Measurements from ENCODE around the gene FHIP1B. TPM values are rescaled to one million over a fixed set of nuclear protein-coding genes. Genes with fewer than 3 reads are reported as not detected.

Gene FHIP1B
- total RNA-seq, 1 donor from 2014 or later = 34.0 TPM

GRCh38 chr11:6245536-6245935 lies 11.1 kb upstream of the FHIP1B start:
- no peak for TF ChIP-seq CTCF (IDR thresholded peaks at IDR 0.05; ENCODE audit: insufficient read depth, low read length, poor library complexity, severe bottlenecking)
- Histone ChIP-seq H3K36me3 (ENCODE audit: control insufficient read depth, insufficient read depth, low read length) (no peaks in the 10 kb centered on the region), H3K27me3 (ENCODE audit: control insufficient read depth, insufficient read depth, low read length) (no peaks in the 10 kb centered on the region), H3K4me3 (ENCODE audit: low read depth, low read length) (no peak overlapping the region)
- DNase-seq (ENCODE audit: low read depth) = no peak

- TF ChIP-seq CTCF (IDR thresholded peaks at IDR 0.05; ENCODE audit: insufficient read depth, low read length, poor library complexity, severe bottlenecking) = no peak
- no peaks in the 10 kb centered on the region for H3K27me3 ChIP-seq (ENCODE audit: control insufficient read depth, insufficient read depth, low read length)
- no peak overlapping the region for H3K4me3 ChIP-seq (ENCODE audit: low read depth, low read length)
- no peaks in the 10 kb centered on the region for H3K36me3 ChIP-seq (ENCODE audit: control insufficient read depth, insufficient read depth, low read length)
- no peak for DNase-seq (ENCODE audit: low read depth)
These were observed 6.9 kb upstream of the FHIP1B start for GRCh38 chr11:6241316-6241715.

GRCh38 chr11:6240781-6241180 lies 6.3 kb upstream of the FHIP1B start:
- Histone ChIP-seq H3K4me3 (ENCODE audit: low read depth, low read length) (no peak overlapping the region), H3K27me3 (ENCODE audit: control insufficient read depth, insufficient read depth, low read length) (no peaks in the 10 kb centered on the region), H3K36me3 (ENCODE audit: control insufficient read depth, insufficient read depth, low read length) (no peaks in the 10 kb centered on the region)
- TF ChIP-seq CTCF (IDR thresholded peaks at IDR 0.05; ENCODE audit: insufficient read depth, low read length, poor library complexity, severe bottlenecking) = no peak
- no peak for DNase-seq (ENCODE audit: low read depth)

GRCh38 chr11:6240139-6240538 lies 5.7 kb upstream of the FHIP1B start:
- no peak for TF ChIP-seq CTCF (IDR thresholded peaks at IDR 0.05; ENCODE audit: insufficient read depth, low read length, poor library complexity, severe bottlenecking)
- H3K4me3 ChIP-seq (ENCODE audit: low read depth, low read length) = no peak overlapping the region
- no peaks in the 10 kb centered on the region for H3K27me3 ChIP-seq (ENCODE audit: control insufficient read depth, insufficient read depth, low read length)
- no peak for DNase-seq (ENCODE audit: low read depth)
- H3K36me3 ChIP-seq (ENCODE audit: control insufficient read depth, insufficient read depth, low read length) = no peaks in the 10 kb centered on the region

DNA sequence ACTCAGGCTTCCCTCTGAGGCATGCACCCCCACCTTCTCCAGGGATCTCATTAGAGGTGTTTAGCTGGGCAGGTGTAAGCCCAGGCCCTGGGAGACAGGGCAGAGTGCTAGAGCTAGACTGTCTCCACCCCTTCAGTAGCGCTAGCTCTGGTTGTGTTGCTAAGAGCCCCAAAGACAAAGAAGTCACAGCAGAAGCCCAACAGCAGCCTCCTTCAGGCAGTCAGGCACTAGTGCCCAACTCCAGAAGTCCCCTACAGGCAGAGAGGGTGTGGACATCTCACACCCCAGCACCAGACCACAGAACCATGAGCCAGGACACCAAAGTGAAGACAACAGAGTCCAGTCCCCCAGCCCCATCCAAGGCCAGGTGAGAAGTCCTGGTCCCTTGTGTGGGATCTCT lies 4.5 kb upstream of the FHIP1B start, which contains the start of gene CNGA4:
TSS of gene CNGA4 (plus strand) at position 188 of the 400 bp plus-strand sequence. CDS start at position 306, 118 bp downstream.
- no peaks in the 10 kb centered on the region for H3K27me3 ChIP-seq (ENCODE audit: control insufficient read depth, insufficient read depth, low read length)
- no peak within 1 kb of the TSS for H3K4me3 ChIP-seq (ENCODE audit: low read depth, low read length)
- no peak for DNase-seq (ENCODE audit: low read depth)
- TF ChIP-seq CTCF (IDR thresholded peaks at IDR 0.05; ENCODE audit: insufficient read depth, low read length, poor library complexity, severe bottlenecking) = no peak
- H3K36me3 ChIP-seq (ENCODE audit: control insufficient read depth, insufficient read depth, low read length) = no peaks in the 10 kb centered on the region

DNA sequence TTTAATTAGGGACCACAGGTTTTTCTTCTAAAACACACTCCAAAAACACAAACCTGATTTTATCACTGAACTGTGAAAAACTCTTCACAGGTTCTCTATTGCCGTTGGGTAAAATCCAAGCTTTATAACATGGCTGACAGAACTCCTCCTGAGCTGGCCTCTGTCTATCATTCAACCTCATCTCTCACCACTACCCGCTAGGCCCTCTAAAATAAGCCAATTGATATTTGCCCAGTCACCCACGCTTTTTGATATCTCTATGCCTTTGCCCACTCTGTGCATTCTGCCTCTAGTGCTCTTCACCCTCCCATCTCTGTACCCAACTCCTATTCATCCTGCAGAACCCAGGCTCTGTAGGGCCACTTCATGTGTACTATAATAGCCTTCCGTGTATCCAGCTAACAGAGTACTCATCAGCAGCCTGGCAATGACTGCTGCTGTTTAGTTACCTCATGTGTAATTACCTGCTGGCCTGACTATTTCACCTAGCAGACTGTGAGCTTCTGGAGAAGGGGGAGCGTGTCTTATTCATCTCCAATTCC lies 3.4 kb upstream of the FHIP1B start:
- Histone ChIP-seq H3K36me3 (ENCODE audit: control insufficient read depth, insufficient read depth, low read length) (no peaks in the 10 kb centered on the region), H3K27me3 (ENCODE audit: control insufficient read depth, insufficient read depth, low read length) (no peaks in the 10 kb centered on the region), H3K4me3 (ENCODE audit: low read depth, low read length) (no peak overlapping the region)
- no peak for TF ChIP-seq CTCF (IDR thresholded peaks at IDR 0.05; ENCODE audit: insufficient read depth, low read length, poor library complexity, severe bottlenecking)
- no peak for DNase-seq (ENCODE audit: low read depth)

Data from kidney epithelial cell (primary cell).